ENCODE data around the gene ZC3H11A. TPM values are rescaled to one million over a fixed set of nuclear protein-coding genes. Genes with fewer than 3 reads are reported as not detected.

The ZC3H11A gene
- polyA plus RNA-seq, 1 of the 3 experiments (the other 2 are of a cell fraction) = 38.0 TPM

DNA sequence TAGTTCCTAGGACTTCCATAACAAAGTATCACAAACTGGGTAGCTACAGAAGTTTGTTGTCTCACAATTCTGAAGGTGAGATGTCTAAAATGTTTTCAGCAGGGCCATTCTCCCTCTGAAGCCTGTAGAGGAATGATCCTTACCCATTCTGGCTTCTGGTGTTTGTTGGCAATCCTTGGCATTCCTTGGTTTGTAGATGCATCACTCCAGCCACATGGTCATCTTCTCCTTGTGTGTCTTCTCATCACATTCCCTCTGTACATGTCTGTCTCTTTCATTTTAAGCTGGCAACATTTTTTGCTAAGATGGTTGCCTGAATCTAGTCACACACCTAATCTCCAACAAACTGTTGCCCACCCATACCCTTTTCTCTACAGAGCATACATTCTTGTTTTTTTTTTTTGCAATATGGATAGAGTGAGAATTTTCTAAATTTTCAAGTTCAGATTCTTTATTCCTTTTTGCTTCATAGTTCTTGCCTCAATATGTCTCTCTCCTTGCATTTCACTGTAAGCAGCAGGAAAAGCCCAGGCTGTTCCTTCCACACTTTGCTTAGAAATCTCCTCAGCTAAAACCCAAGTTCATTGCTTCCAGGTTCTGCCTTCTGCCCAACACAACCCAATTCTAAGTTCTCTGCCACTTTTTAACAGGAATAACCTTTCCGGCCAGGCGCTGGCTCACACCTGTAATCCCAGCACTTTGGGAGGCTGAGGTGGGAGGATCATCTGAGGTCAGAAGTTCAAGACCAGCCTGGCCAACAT, 18.3 kb downstream of the ZC3H11A start:
- no peak for TF ChIP-seq FOSL2 (IDR thresholded peaks at IDR 0.05; ENCODE audit: borderline replicate concordance, low read depth)
- TF ChIP-seq FOXM1 (IDR thresholded peaks at IDR 0.05; ENCODE audit: low read depth) = no peak
- TF ChIP-seq RCOR1 (IDR thresholded peaks at IDR 0.05; ENCODE audit: low read length) = no peak
- TF ChIP-seq TAF1 (IDR thresholded peaks at IDR 0.05; ENCODE audit: borderline replicate concordance, low read depth, low read length) = no peak
- TF ChIP-seq, protein P1, sequence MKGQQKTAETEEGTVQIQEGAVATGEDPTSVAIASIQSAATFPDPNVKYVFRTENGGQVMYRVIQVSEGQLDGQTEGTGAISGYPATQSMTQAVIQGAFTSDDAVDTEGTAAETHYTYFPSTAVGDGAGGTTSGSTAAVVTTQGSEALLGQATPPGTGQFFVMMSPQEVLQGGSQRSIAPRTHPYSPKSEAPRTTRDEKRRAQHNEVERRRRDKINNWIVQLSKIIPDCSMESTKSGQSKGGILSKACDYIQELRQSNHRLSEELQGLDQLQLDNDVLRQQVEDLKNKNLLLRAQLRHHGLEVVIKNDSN (IDR thresholded peaks at IDR 0.05; ENCODE audit: borderline replicate concordance, low read depth) = no peak
- TF ChIP-seq GATA2 (CRISPR knock-in tag; IDR thresholded peaks at IDR 0.05) = no peak
- no peak for TF ChIP-seq JUND (IDR thresholded peaks at IDR 0.05)
- no peak for TF ChIP-seq POLR2AphosphoS5 (IDR thresholded peaks at IDR 0.05; ENCODE audit: low read depth, low read length)
- CTCF ChIA-PET = no interaction called here
- Histone ChIP-seq H3K9me2 (no peaks in the 10 kb centered on the region), H3F3A (replicated peaks; ENCODE audit: insufficient read depth) (peaks cover 10% of the 10 kb centered on the region), H3K9me3 (no peaks in the 10 kb centered on the region), H3K4me3 (ENCODE audit: low read depth in 2 of 2, low read length in 1 of 2) (no peak overlapping the region), H3K4me1 (ENCODE audit: control insufficient read depth in 1 of 2, insufficient read depth in 2 of 2, low read depth in 1 of 2, low read length in 1 of 2) (no peaks in the 10 kb centered on the region), H2AFZ (ENCODE audit: low read depth) (no peak overlapping the region), H3K27ac (ENCODE audit: low read depth in 2 of 2, low read length in 1 of 2) (no peak overlapping the region), H3K36me3 (replicated peaks in 1 of 2; ENCODE audit: control insufficient read depth in 1 of 2, insufficient read depth in 2 of 2, low read length in 1 of 2) (peaks cover 26 to 88% of the 10 kb centered on the region in 2 experiments), H3K9ac (no peak overlapping the region), H4K20me1 (ENCODE audit: insufficient read depth) (peaks cover 86% of the 10 kb centered on the region), H3K79me2 (ENCODE audit: insufficient read depth) (peaks cover 100% of the 10 kb centered on the region), H3K4me2 (no peak overlapping the region), H3K27me3 (ENCODE audit: insufficient read depth) (no peaks in the 10 kb centered on the region)
- POLR2A ChIA-PET = no interaction called here
- 98% methylated on average over 2 of the region's 2 CpGs for WGBS (ENCODE audit: low lambda C conversion rate)
- no peak for DNase-seq

DNA sequence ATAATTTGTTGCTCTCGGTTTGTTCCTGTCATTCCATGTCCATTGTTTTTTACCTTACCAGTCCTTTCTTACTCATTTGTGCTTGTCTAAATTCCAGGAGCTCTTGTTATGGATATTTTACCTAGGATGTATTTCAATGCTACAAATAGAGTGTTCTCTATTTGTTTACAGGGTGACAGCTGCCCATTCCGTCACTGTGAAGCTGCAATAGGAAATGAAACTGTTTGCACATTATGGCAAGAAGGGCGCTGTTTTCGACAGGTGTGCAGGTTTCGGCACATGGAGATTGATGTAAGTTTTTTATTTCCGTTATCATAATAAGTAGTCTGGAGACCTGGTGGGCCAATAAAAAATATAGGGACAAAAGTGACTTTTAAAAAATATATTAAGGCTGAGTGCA, 23.0 kb downstream of the ZC3H11A start:
- peaks cover 56% of the 10 kb centered on the region for H4K20me1 ChIP-seq (ENCODE audit: insufficient read depth)
- 96% methylated on average over 6 of the region's 6 CpGs for WGBS (ENCODE audit: low lambda C conversion rate)

DNA sequence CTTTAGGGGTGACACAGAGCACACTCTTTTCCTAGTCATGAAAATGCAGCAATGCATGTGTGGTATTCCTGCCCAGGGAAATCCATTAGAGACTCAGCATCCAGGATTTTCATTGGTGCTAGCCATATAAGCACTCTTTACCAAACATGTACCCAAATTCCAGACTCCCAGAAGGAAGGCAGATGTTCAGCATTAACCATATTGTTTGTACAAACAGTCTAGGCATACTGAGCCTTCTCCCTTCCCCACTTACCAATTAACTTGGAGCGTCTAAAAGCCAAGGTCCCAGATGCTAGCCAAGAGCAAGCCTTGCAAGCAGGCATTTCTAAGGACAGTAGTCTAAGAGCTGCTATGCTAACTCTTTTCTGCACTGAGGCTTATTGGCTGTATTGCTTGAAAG, 27.9 kb downstream of the ZC3H11A start:
- peaks cover 26% of the 10 kb centered on the region; the same call in 1 of the 2 replicates for H4K20me1 ChIP-seq (ENCODE audit: insufficient read depth)
- no peaks in the 10 kb centered on the region for H3K27me3 ChIP-seq (ENCODE audit: insufficient read depth)
- 100% methylated on average over 1 of the region's 1 CpG for WGBS (ENCODE audit: low lambda C conversion rate)
- no peaks in the 10 kb centered on the region for H3K9me2 ChIP-seq
- CTCF ChIA-PET = no interaction called here
- H3F3A ChIP-seq (replicated peaks; ENCODE audit: insufficient read depth) = peaks cover 15% of the 10 kb centered on the region
- POLR2A ChIA-PET = no interaction called here
- H3K4me1 ChIP-seq (ENCODE audit: control insufficient read depth in 1 of 2, insufficient read depth in 2 of 2, low read depth in 1 of 2, low read length in 1 of 2) = peaks cover 0 to 4% of the 10 kb centered on the region in 2 experiments; a peak in 2 of 4 replicates
- no peak overlapping the region for H3K4me3 ChIP-seq (ENCODE audit: low read depth in 2 of 2, low read length in 1 of 2)
- H3K27ac ChIP-seq (ENCODE audit: low read depth in 2 of 2, low read length in 1 of 2) = no peak overlapping the region
- H3K9ac ChIP-seq = no peak overlapping the region
- H3K9me3 ChIP-seq = no peaks in the 10 kb centered on the region
- no peak overlapping the region for H3K4me2 ChIP-seq
- peaks cover 58 to 85% of the 10 kb centered on the region in 2 experiments for H3K36me3 ChIP-seq (replicated peaks in 1 of 2; ENCODE audit: control insufficient read depth in 1 of 2, insufficient read depth in 2 of 2, low read length in 1 of 2)
- DNase-seq = no peak
- H2AFZ ChIP-seq (ENCODE audit: low read depth) = no peak overlapping the region
- H3K79me2 ChIP-seq (ENCODE audit: insufficient read depth) = peaks cover 85% of the 10 kb centered on the region
- no peak for TF ChIP-seq POLR2AphosphoS5 (IDR thresholded peaks at IDR 0.05; ENCODE audit: low read depth, low read length)
- no peak for TF ChIP-seq FOXM1 (IDR thresholded peaks at IDR 0.05; ENCODE audit: low read depth)
- TF ChIP-seq, protein P2, sequence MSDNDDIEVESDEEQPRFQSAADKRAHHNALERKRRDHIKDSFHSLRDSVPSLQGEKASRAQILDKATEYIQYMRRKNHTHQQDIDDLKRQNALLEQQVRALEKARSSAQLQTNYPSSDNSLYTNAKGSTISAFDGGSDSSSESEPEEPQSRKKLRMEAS (IDR thresholded peaks at IDR 0.05; ENCODE audit: low read depth) = no peak
- TF ChIP-seq, protein P3, sequence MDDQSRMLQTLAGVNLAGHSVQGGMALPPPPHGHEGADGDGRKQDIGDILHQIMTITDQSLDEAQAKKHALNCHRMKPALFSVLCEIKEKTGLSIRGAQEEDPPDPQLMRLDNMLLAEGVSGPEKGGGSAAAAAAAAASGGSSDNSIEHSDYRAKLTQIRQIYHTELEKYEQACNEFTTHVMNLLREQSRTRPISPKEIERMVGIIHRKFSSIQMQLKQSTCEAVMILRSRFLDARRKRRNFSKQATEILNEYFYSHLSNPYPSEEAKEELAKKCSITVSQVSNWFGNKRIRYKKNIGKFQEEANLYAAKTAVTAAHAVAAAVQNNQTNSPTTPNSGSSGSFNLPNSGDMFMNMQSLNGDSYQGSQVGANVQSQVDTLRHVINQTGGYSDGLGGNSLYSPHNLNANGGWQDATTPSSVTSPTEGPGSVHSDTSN (IDR thresholded peaks at IDR 0.05) = no peak
- no peak for TF ChIP-seq FOXJ3 (CRISPR knock-in tag; IDR thresholded peaks at IDR 0.05)
- no peak for TF ChIP-seq EP300 (IDR thresholded peaks at IDR 0.05; ENCODE audit: borderline replicate concordance in 1 of 2, low read depth in 1 of 2, low read length in 1 of 2)
- no peak for TF ChIP-seq ELF1 (IDR thresholded peaks at IDR 0.05)
- TF ChIP-seq, protein P4, sequence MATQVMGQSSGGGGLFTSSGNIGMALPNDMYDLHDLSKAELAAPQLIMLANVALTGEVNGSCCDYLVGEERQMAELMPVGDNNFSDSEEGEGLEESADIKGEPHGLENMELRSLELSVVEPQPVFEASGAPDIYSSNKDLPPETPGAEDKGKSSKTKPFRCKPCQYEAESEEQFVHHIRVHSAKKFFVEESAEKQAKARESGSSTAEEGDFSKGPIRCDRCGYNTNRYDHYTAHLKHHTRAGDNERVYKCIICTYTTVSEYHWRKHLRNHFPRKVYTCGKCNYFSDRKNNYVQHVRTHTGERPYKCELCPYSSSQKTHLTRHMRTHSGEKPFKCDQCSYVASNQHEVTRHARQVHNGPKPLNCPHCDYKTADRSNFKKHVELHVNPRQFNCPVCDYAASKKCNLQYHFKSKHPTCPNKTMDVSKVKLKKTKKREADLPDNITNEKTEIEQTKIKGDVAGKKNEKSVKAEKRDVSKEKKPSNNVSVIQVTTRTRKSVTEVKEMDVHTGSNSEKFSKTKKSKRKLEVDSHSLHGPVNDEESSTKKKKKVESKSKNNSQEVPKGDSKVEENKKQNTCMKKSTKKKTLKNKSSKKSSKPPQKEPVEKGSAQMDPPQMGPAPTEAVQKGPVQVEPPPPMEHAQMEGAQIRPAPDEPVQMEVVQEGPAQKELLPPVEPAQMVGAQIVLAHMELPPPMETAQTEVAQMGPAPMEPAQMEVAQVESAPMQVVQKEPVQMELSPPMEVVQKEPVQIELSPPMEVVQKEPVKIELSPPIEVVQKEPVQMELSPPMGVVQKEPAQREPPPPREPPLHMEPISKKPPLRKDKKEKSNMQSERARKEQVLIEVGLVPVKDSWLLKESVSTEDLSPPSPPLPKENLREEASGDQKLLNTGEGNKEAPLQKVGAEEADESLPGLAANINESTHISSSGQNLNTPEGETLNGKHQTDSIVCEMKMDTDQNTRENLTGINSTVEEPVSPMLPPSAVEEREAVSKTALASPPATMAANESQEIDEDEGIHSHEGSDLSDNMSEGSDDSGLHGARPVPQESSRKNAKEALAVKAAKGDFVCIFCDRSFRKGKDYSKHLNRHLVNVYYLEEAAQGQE (IDR thresholded peaks at IDR 0.05; ENCODE audit: low read depth, low read length) = no peak
- TF ChIP-seq RFX5 (IDR thresholded peaks at IDR 0.05; ENCODE audit: low read length) = no peak

More for the DNA sequence above, 23.0 kb downstream of the ZC3H11A start:
- Histone ChIP-seq H3K9ac (no peak overlapping the region), H2AFZ (ENCODE audit: low read depth) (no peak overlapping the region), H3K9me3 (no peaks in the 10 kb centered on the region), H3K4me2 (no peak overlapping the region), H3K36me3 (replicated peaks in 1 of 2; ENCODE audit: control insufficient read depth in 1 of 2, insufficient read depth in 2 of 2, low read length in 1 of 2) (peaks cover 47 to 93% of the 10 kb centered on the region in 2 experiments), H3K9me2 (no peaks in the 10 kb centered on the region), H3K79me2 (ENCODE audit: insufficient read depth) (peaks cover 96% of the 10 kb centered on the region), H3K27ac (ENCODE audit: low read depth in 2 of 2, low read length in 1 of 2) (no peak overlapping the region), H3F3A (replicated peaks; ENCODE audit: insufficient read depth) (peaks cover 12% of the 10 kb centered on the region), H3K4me1 (ENCODE audit: control insufficient read depth in 1 of 2, insufficient read depth in 2 of 2, low read depth in 1 of 2, low read length in 1 of 2) (no peaks in the 10 kb centered on the region), H3K27me3 (ENCODE audit: insufficient read depth) (no peaks in the 10 kb centered on the region), H3K4me3 (ENCODE audit: low read depth in 2 of 2, low read length in 1 of 2) (no peak overlapping the region)
- no peak for DNase-seq
- TF ChIP-seq EP300 (IDR thresholded peaks at IDR 0.05; ENCODE audit: borderline replicate concordance in 1 of 2, low read depth in 1 of 2, low read length in 1 of 2) (no peak), FOXM1 (IDR thresholded peaks at IDR 0.05; ENCODE audit: low read depth) (no peak)
- CTCF ChIA-PET = interaction anchor here (1.0 to 1.3 kb wide), 3 partner anchors 11 to 311 kb away, joined by 3 to 4 read pairs (median 3); no protein-coding TSS in a partner anchor
- POLR2A ChIA-PET = no interaction called here

All from SK-N-SH (cell line).